ENCODE measurements around the gene TBCE. TPM values are rescaled to one million over a fixed set of nuclear protein-coding genes. Genes with fewer than 3 reads are reported as not detected.

TBCE gene, protein sequence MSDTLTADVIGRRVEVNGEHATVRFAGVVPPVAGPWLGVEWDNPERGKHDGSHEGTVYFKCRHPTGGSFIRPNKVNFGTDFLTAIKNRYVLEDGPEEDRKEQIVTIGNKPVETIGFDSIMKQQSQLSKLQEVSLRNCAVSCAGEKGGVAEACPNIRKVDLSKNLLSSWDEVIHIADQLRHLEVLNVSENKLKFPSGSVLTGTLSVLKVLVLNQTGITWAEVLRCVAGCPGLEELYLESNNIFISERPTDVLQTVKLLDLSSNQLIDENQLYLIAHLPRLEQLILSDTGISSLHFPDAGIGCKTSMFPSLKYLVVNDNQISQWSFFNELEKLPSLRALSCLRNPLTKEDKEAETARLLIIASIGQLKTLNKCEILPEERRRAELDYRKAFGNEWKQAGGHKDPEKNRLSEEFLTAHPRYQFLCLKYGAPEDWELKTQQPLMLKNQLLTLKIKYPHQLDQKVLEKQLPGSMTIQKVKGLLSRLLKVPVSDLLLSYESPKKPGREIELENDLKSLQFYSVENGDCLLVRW
- total RNA-seq, result 10 to 100 TPM; 34.0 to 40.9 TPM

DNA sequence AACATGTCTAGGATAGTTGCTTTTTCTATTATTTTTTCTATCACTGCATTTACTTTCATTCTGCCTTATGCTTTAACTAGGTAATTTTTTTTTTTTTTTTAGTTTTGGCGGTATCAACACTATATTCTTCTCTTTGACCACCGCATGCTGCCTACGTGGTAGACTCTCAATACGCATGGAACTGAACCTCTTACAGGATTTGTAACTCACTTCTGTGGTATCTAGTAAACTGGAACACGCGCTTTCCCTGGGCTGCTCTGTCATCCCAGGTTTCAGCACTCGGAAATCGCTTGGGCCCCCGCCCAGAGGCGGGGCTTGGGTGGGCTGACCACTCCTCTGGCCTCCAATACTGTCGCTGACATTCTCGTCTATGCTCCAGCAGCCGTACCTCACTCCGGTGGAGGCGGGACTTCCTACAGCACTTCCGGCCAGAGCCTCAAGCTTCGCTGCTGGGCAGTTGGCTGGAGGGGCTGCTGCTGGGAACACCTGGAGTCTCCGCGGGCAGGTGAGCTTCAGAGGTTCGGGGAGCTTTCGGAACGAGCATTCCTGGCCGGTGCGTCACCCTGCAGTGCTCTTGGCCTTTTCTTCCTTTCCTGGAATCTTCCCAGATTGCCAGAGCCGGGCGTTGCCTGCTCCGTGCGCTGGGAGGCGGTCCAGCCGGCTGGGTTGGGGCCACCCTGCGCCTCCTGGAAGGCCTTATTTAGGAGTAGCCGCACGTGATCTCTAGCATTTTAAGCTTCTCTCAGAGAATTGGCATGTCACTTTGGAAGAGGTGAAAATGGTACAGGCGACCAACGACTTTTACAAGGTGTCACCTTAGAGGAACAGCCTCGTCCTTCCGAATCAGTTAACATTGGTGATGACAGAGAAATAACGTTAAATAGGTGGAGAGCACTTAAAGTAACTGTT, at the start of gene TBCE:
TSS of gene TBCE (plus strand) at position 428 of the 909 bp plus-strand sequence. CDS start 12,623 bp downstream, outside the sequence.
- Mint-ChIP-seq H3K4me1 (ENCODE audit: low read depth in 2 of 2) (peaks cover 12 to 33% of the 10 kb centered on the region in 2 donors), H3K4me3 (peak within 1 kb of the TSS; percentile 97), H3K27me3 (no peaks in the 10 kb centered on the region), H3K9me3 (no peaks in the 10 kb centered on the region), H3K36me3 (no peaks in the 10 kb centered on the region), H3K27ac (peak within 1 kb of the TSS; percentile 77 to 91)
- DNase-seq (ENCODE audit: low spot score), result peak; percentile 93
- ATAC-seq, result peak; percentile 100

DNA sequence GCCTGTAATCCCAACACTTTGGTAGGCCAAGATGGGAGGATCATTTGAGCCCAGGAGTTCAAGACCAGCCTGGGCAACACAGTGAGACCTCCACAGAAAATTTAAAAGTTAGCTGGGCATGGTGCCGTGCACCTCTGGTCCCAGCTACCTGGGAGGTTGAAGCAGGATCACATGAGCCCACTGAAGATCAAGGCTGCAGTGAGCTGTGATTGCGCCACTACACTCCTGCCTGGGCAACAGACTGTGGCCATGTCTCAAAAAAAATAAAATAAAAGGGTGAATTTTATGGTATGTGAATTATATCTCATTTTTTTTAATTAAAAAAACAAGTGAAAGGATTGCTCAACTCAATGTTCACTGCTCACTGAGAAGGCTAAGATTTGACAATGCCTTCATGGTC, 48.0 kb upstream of the TBCE start:
- no peaks in the 10 kb centered on the region for H3K27me3 Mint-ChIP-seq
- DNase-seq (ENCODE audit: low spot score) (no peak), ATAC-seq (no peak)
- peaks cover 54 to 65% of the 10 kb centered on the region in 2 donors for H3K4me1 Mint-ChIP-seq (ENCODE audit: low read depth in 2 of 2)
- peaks cover 18% of the 10 kb centered on the region for H3K36me3 Mint-ChIP-seq
- H3K27ac Mint-ChIP-seq, result peak overlapping the region; percentile 26 to 44
- H3K9me3 Mint-ChIP-seq, result no peaks in the 10 kb centered on the region
- peak overlapping the region; percentile 36 for H3K4me3 Mint-ChIP-seq

DNA sequence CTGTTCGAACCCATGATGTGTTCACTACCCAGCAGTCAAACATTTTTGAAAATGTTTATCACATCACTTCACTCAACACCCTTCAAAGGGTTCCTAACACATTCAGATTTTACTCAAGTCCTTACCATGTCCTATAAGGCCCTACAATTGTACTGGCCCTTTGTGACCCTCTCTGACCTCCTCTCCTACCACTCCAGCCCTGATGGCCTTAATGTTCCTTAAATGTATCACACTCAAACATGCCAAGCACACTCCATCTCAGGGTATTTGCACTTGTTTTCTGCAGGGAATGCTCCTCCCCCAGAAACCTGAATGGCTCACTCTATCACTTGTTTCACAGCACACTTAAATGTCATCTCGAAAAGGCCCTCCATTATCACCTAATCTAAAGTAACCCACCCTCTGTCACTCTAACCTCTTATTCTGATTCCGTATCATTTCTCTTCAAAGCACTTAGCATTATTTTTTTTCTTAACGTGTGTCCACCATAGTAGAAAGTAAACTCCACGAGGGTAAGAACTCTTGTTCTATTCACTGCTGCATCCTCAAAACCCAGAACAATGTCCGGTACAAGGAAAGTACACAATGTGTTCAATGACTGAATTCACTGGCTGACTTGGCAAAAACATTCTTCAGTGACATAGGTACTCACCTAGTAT, 46.6 kb upstream of the TBCE start:
- Mint-ChIP-seq H3K4me3 (peak overlapping the region; percentile 10), H3K27me3 (no peaks in the 10 kb centered on the region), H3K9me3 (no peaks in the 10 kb centered on the region), H3K27ac (peak overlapping the region; percentile 38 to 68), H3K36me3 (peaks cover 18% of the 10 kb centered on the region), H3K4me1 (ENCODE audit: low read depth in 2 of 2) (peaks cover 49 to 59% of the 10 kb centered on the region in 2 donors)
- DNase-seq (ENCODE audit: low spot score), result no peak
- no peak for ATAC-seq

DNA sequence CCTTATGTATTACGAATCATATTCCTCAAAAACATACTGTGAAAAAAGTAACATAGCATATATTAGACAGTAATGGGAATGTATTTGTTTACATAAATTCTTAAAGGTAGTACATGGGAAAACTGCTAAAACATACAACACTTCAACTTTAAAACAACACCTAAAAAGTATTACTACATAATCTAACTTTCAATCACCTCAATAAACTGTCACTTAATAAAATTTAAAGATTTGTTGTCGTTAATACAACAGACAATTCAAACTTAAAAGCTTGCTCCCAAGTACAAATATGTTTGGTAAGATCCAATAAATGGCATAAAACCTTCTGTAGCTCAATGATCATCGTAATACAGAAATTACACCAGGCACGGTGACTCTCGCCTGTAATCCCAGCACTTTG, 42.9 kb upstream of the TBCE start:
- no peak for DNase-seq (ENCODE audit: low spot score)
- peak overlapping the region in 1 of 2 donors; percentile 83 for H3K27ac Mint-ChIP-seq
- peaks cover 21% of the 10 kb centered on the region for H3K36me3 Mint-ChIP-seq
- H3K27me3 Mint-ChIP-seq, result no peaks in the 10 kb centered on the region
- no peak for ATAC-seq
- H3K4me3 Mint-ChIP-seq, result peak overlapping the region; percentile 60
- H3K9me3 Mint-ChIP-seq, result no peaks in the 10 kb centered on the region
- peaks cover 41 to 49% of the 10 kb centered on the region in 2 donors for H3K4me1 Mint-ChIP-seq (ENCODE audit: low read depth in 2 of 2)

DNA sequence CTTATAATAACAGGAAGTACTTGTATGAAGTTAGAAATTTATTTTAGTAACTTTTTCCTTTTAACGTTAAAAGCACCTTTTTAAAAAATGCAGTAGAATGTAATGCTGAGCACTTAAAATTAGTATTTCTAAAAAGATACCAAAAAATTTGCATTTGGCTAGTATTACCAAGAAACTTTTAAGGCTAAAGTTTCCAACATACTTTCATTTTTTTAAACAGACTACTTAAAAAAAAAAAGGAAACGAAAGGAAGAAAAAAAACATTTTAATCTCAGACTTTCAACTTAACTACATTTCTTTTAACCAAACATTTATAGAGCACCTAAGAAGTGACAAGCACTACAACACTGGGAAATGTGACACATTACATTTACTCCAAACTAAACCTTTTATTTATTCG, 42.1 kb upstream of the TBCE start:
- Mint-ChIP-seq H3K4me1 (ENCODE audit: low read depth in 2 of 2) (peaks cover 38 to 48% of the 10 kb centered on the region in 2 donors), H3K36me3 (peaks cover 21% of the 10 kb centered on the region), H3K9me3 (no peaks in the 10 kb centered on the region), H3K4me3 (peak overlapping the region; percentile 94), H3K27ac (peak overlapping the region in 1 of 2 donors; percentile 83), H3K27me3 (no peaks in the 10 kb centered on the region)
- ATAC-seq (no peak), DNase-seq (ENCODE audit: low spot score) (no peak)

DNA sequence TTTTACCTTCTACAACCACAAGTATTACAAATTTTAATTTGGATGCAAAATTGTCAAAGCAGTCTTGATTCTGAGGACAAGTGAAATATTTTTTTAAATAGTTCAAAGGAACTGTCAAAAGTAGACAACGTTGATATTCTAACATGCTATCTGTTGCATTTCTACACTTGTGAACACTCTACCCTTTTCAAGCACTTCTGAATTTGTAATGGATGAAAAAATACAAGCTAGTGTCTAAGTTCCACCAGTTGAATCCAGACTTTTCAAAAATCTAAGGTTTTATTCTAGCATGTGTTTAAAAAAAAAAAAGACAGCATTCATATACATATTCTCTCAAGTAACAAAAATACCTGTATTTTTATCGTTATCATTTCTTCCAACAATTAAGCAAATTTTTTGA, 41.4 kb upstream of the TBCE start:
- no peaks in the 10 kb centered on the region for H3K27me3 Mint-ChIP-seq
- H3K4me1 Mint-ChIP-seq (ENCODE audit: low read depth in 2 of 2), result peaks cover 32 to 40% of the 10 kb centered on the region in 2 donors
- DNase-seq (ENCODE audit: low spot score) (no peak), ATAC-seq (no peak)
- no peak overlapping the region for H3K27ac Mint-ChIP-seq
- no peaks in the 10 kb centered on the region for H3K9me3 Mint-ChIP-seq
- H3K36me3 Mint-ChIP-seq, result peaks cover 15% of the 10 kb centered on the region
- H3K4me3 Mint-ChIP-seq, result peak overlapping the region; percentile 94

DNA sequence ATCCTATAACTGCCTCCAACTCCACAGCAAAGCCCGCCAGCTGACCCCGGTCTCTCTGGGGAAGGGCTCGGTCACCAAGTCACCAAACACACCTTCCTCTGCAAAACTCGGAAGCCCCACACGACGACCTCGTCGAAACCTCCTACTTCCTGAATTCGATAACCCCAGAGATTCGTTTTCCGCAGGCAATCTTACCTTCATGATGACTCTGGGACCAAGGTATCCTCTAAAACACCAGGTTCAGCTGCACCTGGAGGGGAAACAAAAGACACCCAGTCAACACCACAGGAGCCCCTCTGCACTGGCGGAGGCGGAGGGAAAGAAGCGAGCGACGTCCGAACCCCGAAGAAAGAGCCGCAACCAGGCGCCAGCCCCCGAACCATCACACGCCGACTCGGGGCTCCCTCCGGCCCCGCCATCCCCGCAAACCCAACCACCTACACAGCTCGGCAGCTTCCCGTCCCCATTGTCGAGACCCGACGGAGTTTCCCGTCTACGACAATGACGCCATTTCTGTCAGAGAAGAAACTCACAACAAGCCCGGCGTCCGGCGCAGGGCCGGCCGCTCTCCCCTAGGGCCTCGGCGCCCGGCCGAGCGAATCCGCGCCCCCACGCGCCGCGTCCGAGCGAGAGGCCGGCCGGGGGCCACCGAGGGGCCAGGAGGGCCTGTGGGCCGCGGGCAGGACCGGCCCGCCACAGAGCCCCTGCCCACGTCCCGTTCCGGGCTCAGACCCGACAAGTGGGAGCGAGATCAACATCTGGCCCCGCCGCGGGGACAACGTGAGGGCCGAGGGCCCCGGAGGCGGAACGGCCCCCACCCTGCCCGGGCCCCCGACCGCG, 40.3 kb upstream of the TBCE start:
- H3K4me3 Mint-ChIP-seq, result peak overlapping the region; percentile 94
- no peaks in the 10 kb centered on the region for H3K27me3 Mint-ChIP-seq

DNA sequence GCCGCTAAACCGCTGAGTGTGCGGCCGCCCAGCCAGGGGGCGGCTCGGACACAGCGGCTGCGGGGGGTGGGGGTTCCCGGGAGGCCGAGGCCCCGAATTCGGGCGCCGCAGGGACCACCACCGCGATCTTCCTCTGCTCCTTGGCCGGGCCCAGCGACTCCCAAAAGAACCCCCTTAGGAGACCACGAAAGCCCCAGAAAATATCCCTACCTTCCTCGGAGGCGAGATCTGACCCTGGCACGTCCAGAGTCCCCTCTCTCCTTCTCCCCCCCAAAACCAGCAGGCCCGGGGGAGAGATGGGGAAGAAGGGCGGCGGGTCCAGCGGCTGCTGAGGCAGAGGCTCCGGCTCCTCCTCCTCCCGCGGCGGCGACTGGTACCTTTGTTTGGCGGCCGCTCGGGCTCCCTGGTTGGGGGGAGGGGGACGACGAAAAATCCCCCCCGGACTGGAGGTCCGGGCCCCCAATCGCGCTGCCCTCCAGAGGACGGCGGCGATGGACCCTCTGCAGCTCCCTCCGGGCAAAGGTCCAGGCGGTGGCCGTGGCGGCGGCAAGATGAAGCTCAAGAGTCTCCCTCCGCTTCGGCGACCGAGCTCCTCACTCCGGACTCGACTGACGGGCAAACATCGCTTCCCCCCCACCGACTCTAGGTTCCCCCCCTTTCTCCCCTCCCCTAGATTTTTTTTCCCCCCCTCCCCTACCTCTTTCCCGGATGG, 39.5 kb upstream of the TBCE start, which contains the start of gene ARID4B:
TSS of gene ARID4B (minus strand) at position 621 of the 712 bp plus-strand sequence. CDS start 1,260 bp downstream, outside the sequence.
- ATAC-seq (peak; percentile 0 to 1), DNase-seq (ENCODE audit: low spot score) (no peak)
- Mint-ChIP-seq H3K36me3 (peaks cover 11% of the 10 kb centered on the region), H3K27ac (no peak within 1 kb of the TSS), H3K4me3 (peak within 1 kb of the TSS; percentile 94), H3K4me1 (ENCODE audit: low read depth in 2 of 2) (peaks cover 22 to 32% of the 10 kb centered on the region in 2 donors), H3K9me3 (no peaks in the 10 kb centered on the region), H3K27me3 (no peaks in the 10 kb centered on the region)

More for the DNA sequence above, 40.3 kb upstream of the TBCE start:
- no peaks in the 10 kb centered on the region for H3K9me3 Mint-ChIP-seq
- DNase-seq (ENCODE audit: low spot score) (peak; percentile 83), ATAC-seq (peak; percentile 15 to 39)
- H3K27ac Mint-ChIP-seq, result no peak overlapping the region
- H3K36me3 Mint-ChIP-seq, result peaks cover 15% of the 10 kb centered on the region
- peaks cover 30 to 35% of the 10 kb centered on the region in 2 donors for H3K4me1 Mint-ChIP-seq (ENCODE audit: low read depth in 2 of 2)

DNA sequence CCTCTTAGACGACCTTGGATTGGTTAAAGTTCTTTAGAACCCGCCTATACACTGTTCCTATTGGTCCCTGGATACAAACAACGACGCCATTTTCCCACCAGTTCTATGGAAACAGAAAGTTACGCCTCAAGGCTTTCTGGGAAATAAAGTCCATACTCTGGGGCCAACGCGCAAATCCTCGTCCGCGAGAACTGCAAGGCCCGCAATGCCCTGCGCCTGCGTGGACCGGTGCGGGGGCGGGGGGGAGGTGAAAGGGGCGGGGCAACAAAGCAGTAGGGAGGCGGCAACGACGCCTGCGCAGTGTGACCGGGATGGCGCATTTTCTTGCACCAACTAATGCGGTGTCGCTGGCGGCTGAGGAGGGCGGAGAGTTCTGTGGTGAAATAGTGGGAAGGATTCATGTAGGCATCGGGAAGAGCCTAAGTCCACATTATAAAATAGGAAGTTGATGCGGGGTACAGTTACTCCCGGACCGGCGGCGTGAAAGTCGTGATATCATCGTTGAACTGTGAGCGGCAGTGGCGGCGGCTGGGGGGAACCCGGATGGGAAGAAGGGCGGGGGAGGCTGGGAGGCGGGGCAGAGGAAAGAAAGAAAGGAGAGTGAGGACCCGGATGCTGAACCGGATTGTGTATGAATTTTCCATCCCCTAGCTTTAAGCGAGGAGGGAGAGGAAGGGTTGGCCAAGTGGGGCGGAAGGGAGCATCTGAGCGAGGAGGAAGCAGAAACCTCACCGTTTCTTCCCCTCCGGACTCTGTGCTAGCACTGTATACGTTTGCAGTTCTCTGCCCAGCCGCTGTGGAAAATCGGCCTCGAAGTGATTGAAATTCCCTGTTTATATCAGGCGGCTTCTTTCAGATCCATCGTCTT, 38.7 kb upstream of the TBCE start, which contains the start of gene GGPS1:
TSS of gene GGPS1 (plus strand) at position 300 of the 868 bp plus-strand sequence. CDS start 6,695 bp downstream, outside the sequence.
- Mint-ChIP-seq H3K9me3 (no peaks in the 10 kb centered on the region), H3K27ac (no peak within 1 kb of the TSS), H3K4me1 (ENCODE audit: low read depth in 2 of 2) (peaks cover 21 to 31% of the 10 kb centered on the region in 2 donors), H3K27me3 (no peaks in the 10 kb centered on the region), H3K4me3 (no peak within 1 kb of the TSS), H3K36me3 (peaks cover 11% of the 10 kb centered on the region)
- peak; percentile 98 for DNase-seq (ENCODE audit: low spot score)
- ATAC-seq, result peak; percentile 88 to 93

DNA sequence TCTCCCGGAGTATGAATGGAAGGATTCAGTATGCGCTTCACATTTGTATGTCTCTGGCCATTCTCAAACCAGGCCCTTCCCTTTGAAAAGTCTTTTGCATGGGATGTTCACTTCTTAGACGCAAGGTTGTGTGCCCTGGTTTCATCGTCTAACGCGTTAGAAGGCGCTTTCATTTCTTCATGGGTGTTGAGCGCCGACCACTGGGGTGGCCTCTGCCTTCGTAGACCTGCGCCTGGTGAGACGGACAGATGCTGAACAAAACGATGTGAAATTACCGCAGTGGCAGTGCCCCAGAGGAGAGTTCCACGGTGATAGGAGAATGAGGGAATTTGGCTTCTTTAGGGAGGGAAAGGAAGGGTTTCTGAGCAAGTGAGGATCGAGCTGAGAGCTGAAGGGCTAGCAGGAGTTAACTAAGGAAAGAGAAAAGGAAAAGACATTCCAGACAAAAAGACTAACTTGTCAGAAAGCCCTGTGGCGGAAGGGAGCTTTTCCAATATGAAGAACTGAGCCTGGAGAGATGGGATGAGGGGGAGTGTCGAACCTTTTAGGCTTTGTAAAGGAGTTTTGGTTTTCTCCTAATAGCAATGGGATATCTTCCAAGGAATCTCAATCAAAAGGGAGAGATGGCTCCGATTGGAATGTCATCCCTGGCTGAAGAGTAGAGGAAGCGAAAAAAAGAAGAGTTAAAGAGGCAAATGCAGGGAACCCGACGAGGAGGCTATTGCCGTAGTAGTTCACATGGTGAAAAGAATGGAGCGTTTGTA, 37.9 kb upstream of the TBCE start:
- no peaks in the 10 kb centered on the region for H3K27me3 Mint-ChIP-seq
- peaks cover 11% of the 10 kb centered on the region for H3K36me3 Mint-ChIP-seq
- peak; percentile 81 for DNase-seq (ENCODE audit: low spot score)
- no peaks in the 10 kb centered on the region for H3K9me3 Mint-ChIP-seq
- no peak overlapping the region for H3K4me3 Mint-ChIP-seq
- ATAC-seq, result peak in 1 of 2 donors; percentile 35
- peaks cover 21 to 28% of the 10 kb centered on the region in 2 donors for H3K4me1 Mint-ChIP-seq (ENCODE audit: low read depth in 2 of 2)
- no peak overlapping the region for H3K27ac Mint-ChIP-seq

DNA sequence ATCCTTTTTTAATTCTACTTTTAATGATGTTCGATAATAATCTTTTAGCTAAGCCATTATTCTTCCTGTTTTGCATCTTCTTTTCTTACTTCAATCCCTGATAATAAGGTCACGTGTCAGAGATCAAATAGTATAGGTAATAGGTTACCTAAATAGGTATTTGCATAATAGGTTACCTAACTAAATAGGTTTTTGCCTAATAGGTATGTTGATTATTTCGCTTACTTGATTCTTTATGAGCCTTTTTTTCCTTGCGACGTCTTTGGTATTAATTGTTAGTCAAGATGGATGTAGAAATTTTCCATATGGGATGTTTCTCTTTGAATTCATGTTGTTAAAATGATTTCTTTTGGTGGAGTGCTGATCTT, 36.3 kb upstream of the TBCE start:
- H3K4me1 Mint-ChIP-seq (ENCODE audit: low read depth in 2 of 2), result peaks cover 15 to 27% of the 10 kb centered on the region in 2 donors
- H3K4me3 Mint-ChIP-seq, result no peak overlapping the region
- H3K36me3 Mint-ChIP-seq, result peaks cover 10% of the 10 kb centered on the region
- ATAC-seq, result no peak
- no peaks in the 10 kb centered on the region for H3K27me3 Mint-ChIP-seq
- H3K9me3 Mint-ChIP-seq, result no peaks in the 10 kb centered on the region
- no peak overlapping the region for H3K27ac Mint-ChIP-seq
- no peak for DNase-seq (ENCODE audit: low spot score)

All from natural killer cell treated with Interleukin-12 subunit alpha and Interleukin-12 subunit beta and Interleukin-15 and Interleukin-18, amount 100 ng/mL, for 72 hours (primary cell).